Measurements from ENCODE around the gene MAP3K14.

The MAP3K14 gene

DNA sequence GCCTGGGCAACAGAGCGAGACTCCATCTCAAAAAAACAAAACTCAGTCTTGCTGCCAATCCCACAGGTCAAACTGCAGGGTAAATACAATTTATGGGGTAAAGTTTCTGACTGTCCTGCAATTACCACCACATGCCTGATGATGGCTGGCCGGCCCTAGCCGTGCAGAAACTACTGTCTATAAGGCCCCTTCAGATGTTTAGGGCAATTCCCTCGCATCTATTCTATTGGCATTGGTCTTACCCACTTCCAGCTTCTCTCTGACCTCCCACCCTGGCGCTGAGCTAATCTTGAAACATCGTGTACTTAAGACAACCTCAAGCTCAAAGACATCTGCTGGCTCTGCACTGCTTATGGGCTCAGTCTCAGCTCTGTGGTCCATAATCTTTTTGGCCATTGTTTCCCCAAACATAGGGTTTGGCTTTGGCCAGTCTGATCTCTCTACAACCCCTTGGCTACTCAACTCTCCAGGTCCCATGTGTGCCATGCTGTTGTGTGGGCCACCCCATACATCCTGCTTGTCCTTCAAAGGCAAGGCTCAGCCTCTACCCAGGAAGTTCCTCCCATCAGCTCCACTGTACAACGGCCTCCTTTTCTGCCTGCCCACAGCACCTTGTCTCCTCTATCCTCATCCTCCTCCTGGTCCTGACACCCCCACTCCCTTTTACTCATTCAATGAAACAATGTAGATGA lies 16.6 kb downstream of the MAP3K14 start:
- no peak for DNase-seq (ENCODE audit: low spot score)

- no peak for DNase-seq (ENCODE audit: low spot score)
These were observed 17.5 kb downstream of the MAP3K14 start for GRCh38 chr17:45299361-45299760.

DNA sequence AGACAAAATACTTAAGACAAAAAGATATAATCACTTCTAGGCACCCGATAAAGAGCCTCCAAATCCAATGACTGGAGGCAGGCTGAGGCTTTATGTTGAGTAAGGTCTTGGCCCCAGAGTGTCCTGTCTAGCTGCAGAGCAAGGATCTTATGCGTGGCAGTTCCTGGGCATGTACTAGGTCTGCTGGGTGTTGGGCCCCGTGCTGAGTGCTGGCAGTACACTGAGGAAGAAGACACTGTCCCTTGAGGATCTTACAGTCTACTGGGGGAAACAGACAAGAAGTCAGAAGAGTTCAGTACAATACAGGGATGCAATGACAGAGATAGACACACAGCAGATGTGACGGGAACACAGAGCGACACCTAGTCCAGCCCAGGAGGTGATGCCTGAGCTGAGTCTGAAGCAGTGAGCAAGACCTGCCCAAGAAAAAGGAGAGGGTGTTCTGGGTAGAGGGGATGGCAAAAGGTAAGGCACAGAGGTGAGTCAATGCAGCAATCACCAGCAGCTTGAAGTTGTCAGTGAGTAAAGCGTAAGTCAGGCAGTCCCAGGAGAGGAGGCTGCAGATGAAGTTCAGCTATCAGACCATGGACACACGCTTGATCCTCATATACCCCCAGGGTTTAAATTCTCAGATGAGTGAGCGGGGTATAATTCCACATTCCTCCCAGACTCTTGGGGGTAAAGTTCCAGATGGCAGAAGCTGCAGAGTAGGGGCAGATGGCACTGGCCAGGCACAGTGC lies 18.1 kb downstream of the MAP3K14 start:
- no peak for DNase-seq (ENCODE audit: low spot score)

GRCh38 chr17:45296833-45297124 lies 20.0 kb downstream of the MAP3K14 start:
- no peak for DNase-seq (ENCODE audit: low spot score)

GRCh38 chr17:45296003-45296832 lies 20.6 kb downstream of the MAP3K14 start:
- peak; percentile 24 for DNase-seq (ENCODE audit: low spot score)

DNA sequence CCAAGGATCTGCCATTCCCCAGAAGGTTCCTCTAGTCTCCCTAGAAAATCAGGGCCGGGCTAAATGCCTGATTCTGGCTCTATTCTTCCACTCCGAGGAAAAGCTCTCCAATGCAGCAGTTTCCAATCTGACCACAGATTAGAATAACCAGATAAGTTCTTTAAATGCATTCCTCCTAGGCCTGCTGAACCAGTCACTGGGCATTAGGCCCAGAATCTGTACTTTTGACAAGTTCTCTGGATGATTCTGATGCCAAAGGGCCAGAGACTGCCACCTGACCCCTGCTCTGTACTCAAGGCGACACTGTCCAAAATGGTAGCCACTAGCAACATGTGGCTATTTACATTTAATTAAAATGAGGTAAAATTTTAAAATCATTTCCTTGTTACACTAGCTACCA lies 22.3 kb downstream of the MAP3K14 start:
- DNase-seq (ENCODE audit: low spot score) = peak; percentile 79

DNA sequence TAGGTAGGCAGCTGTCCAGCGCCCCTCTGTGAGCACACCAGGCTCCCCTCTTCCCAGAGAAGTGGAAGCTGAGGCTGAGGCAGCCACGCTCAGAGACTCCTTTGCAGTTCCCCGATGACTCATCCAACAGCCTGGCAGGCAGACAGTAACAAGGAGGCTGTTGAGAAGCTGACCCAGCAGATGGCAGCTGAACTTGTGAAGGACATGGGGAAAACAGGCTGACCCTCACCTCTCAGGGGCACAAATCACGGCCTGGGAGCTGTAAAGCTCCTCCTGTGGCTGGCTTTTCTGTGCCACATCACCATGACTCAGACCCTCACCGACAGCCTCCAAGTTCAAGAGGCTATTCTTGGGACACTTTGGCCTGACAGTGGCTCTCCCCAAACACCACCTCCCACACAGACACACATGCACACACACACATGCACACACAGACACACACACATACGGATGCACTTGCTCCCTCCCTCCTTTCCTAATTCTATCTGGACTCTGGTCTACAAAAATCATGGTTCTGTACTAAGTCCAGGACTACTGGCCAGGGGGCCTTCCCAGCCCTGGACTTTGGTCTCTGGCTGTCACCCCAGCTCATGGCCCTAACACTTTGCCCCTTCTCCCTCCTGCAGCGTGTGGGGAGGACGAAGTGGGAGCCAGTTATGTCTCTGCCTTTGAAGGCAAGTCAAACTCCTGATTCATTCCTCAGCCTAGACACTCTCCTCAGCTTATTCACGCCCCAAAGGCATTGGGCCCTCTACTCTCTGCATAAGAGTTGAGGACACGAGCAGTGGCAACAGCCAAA lies 23.2 kb downstream of the MAP3K14 start:
- peak; percentile 89 for DNase-seq (ENCODE audit: low spot score)

DNA sequence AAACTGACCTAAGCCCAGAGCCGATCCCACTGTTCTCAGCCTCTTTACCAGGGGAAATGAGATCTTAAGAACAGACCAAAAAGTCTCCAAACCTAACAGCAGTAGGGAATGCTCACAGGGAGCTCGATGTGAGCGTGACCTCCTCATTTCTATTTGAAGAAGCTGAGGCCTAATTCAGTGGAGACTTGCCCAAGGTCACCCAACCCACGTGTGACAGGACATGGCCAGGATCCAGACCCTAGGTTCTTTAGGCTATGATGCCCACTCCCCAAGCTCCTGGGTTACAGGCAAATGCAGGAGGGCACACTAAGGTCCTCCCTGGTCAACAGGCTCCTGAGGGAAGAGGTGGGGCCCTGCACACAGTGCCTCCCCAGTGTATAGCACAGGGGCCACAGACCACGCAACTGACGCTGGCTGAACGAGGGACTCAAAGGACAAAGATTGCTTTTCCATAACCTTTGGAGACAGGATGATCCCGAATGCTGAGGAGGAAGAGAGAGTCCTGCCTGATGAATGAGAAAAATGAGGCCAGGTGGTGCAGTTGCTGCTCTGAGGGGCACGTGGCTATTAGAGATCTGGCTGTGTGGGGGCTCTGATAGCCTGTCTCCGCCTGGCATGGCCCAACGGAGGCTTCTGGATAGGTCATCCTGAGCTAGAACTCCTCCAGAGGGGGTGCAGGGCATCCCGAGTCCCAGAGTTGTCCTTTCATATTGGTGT lies 24.0 kb downstream of the MAP3K14 start:
- no peak for DNase-seq (ENCODE audit: low spot score)

DNA sequence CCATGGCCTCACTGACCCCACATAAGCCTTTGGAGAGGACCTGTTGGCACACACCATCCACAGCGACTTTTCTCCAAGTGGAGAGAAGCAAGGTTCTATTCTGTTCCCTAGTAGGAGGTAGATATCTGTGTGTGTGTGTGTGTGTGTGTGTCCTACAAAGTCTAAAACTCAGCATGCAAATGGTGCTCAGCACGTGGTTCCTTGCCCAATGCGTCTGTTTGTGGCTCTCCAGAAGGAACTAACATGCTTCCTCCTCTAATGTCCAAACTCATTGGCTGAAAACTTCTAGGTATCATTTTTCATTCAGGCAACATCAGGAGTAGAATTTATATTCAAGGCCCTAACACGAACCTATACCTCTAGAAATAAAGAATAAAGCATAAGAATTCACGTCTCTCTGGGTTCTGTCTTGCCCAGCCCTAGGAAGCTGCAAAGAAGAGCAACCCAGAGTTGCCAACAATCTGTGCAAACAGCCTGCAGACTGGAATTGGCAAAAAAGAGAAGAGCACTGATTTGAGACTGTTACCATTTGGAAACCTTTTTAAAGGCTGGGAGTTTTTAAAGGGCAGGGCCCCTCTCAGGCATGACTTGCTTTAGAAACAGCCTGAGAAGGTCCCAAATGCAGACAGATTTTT lies 25.5 kb downstream of the MAP3K14 start:
- DNase-seq (ENCODE audit: low spot score) = no peak

GRCh38 chr17:45290269-45290765 lies 26.5 kb downstream of the MAP3K14 start:
- no peak for DNase-seq (ENCODE audit: low spot score)

GRCh38 chr17:45289301-45290268 lies 27.2 kb downstream of the MAP3K14 start:
- no peak for DNase-seq (ENCODE audit: low spot score)

DNA sequence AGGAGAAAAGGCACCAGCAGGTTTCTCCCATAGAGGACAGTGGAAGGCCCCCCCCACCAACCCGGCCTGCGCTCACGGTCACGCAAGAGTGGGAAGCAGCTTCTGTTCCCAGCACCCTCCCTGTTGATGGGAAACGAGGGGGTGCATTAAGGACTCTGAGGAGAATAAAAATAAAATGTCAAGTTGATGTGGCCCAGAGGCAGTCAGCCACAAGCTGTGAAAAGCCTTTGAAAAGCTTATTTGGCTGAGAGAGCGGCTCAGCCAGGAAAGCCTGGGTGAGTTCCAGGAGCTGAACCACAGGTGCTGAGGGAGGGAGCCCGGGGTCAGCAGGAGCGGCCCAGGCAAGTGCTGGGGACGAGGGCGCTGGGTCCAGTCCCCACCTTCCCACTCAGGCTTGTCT lies 28.0 kb downstream of the MAP3K14 start:
- no peak for DNase-seq (ENCODE audit: low spot score)

- DNase-seq (ENCODE audit: low spot score) = no peak
These were observed 29.0 kb downstream of the MAP3K14 start for GRCh38 chr17:45287526-45288500.

- no peak for DNase-seq (ENCODE audit: low spot score)
These were observed 30.5 kb downstream of the MAP3K14 start for GRCh38 chr17:45286286-45286685.

GRCh38 chr17:45284176-45285140 lies 32.4 kb downstream of the MAP3K14 start:
- DNase-seq (ENCODE audit: low spot score) = no peak

GRCh38 chr17:45283711-45284110 lies 33.1 kb downstream of the MAP3K14 start:
- DNase-seq (ENCODE audit: low spot score) = no peak

Measured in AG20443 (cell line).